ENCODE measurements around the gene ACSL1. TPM values are rescaled to one million over a fixed set of nuclear protein-coding genes. Genes with fewer than 3 reads are reported as not detected.

ACSL1 gene
- total RNA-seq, 1 donor from 2014 or later: 4.3 TPM

GRCh38 chr4:184817494-184818215, 8.1 kb downstream of the ACSL1 start:
- Mint-ChIP-seq H3K9me3 (ENCODE audit: unreplicated experiment) (no peaks in the 10 kb centered on the region), H3K4me1 (ENCODE audit: unreplicated experiment) (peaks cover 6% of the 10 kb centered on the region), H3K4me3 (ENCODE audit: unreplicated experiment) (no peak overlapping the region), H3K36me3 (ENCODE audit: low read depth, unreplicated experiment) (no peaks in the 10 kb centered on the region), H3K27ac (ENCODE audit: unreplicated experiment) (no peak overlapping the region), H3K27me3 (ENCODE audit: unreplicated experiment) (peaks cover 3% of the 10 kb centered on the region)
- TF ChIP-seq CTCF (IDR thresholded peaks at IDR 0.05; ENCODE audit: unreplicated experiment): no peak
- DNase-seq (ENCODE audit: low spot score): no peak

- H3K9me3 Mint-ChIP-seq (ENCODE audit: unreplicated experiment): no peaks in the 10 kb centered on the region
- peaks cover 3% of the 10 kb centered on the region for H3K27me3 Mint-ChIP-seq (ENCODE audit: unreplicated experiment)
- no peak overlapping the region for H3K4me3 Mint-ChIP-seq (ENCODE audit: unreplicated experiment)
- DNase-seq (ENCODE audit: low spot score): no peak
- peaks cover 6% of the 10 kb centered on the region for H3K4me1 Mint-ChIP-seq (ENCODE audit: unreplicated experiment)
- no peak overlapping the region for H3K27ac Mint-ChIP-seq (ENCODE audit: unreplicated experiment)
- no peak for TF ChIP-seq CTCF (IDR thresholded peaks at IDR 0.05; ENCODE audit: unreplicated experiment)
- no peaks in the 10 kb centered on the region for H3K36me3 Mint-ChIP-seq (ENCODE audit: low read depth, unreplicated experiment)
Observed at GRCh38 chr4:184816962-184817361, 8.8 kb downstream of the ACSL1 start.

- no peak overlapping the region for H3K4me3 Mint-ChIP-seq (ENCODE audit: unreplicated experiment)
- no peak for TF ChIP-seq CTCF (IDR thresholded peaks at IDR 0.05; ENCODE audit: unreplicated experiment)
- no peak overlapping the region for H3K27ac Mint-ChIP-seq (ENCODE audit: unreplicated experiment)
- peaks cover 6% of the 10 kb centered on the region for H3K27me3 Mint-ChIP-seq (ENCODE audit: unreplicated experiment)
- no peak for DNase-seq (ENCODE audit: low spot score)
- H3K4me1 Mint-ChIP-seq (ENCODE audit: unreplicated experiment): peaks cover 6% of the 10 kb centered on the region
- H3K9me3 Mint-ChIP-seq (ENCODE audit: unreplicated experiment): no peaks in the 10 kb centered on the region
- no peaks in the 10 kb centered on the region for H3K36me3 Mint-ChIP-seq (ENCODE audit: low read depth, unreplicated experiment)
Observed at GRCh38 chr4:184815046-184815877, 10.5 kb downstream of the ACSL1 start.

- no peaks in the 10 kb centered on the region for H3K36me3 Mint-ChIP-seq (ENCODE audit: low read depth, unreplicated experiment)
- no peak for DNase-seq (ENCODE audit: low spot score)
- H3K27ac Mint-ChIP-seq (ENCODE audit: unreplicated experiment): no peak overlapping the region
- no peak for TF ChIP-seq CTCF (IDR thresholded peaks at IDR 0.05; ENCODE audit: unreplicated experiment)
- no peak overlapping the region for H3K4me3 Mint-ChIP-seq (ENCODE audit: unreplicated experiment)
- H3K27me3 Mint-ChIP-seq (ENCODE audit: unreplicated experiment): peaks cover 6% of the 10 kb centered on the region
- H3K9me3 Mint-ChIP-seq (ENCODE audit: unreplicated experiment): no peaks in the 10 kb centered on the region
- H3K4me1 Mint-ChIP-seq (ENCODE audit: unreplicated experiment): peaks cover 6% of the 10 kb centered on the region
Observed at GRCh38 chr4:184814686-184815045, 11.1 kb downstream of the ACSL1 start.

- Mint-ChIP-seq H3K9me3 (ENCODE audit: unreplicated experiment) (no peaks in the 10 kb centered on the region), H3K4me1 (ENCODE audit: unreplicated experiment) (peaks cover 6% of the 10 kb centered on the region), H3K36me3 (ENCODE audit: low read depth, unreplicated experiment) (no peaks in the 10 kb centered on the region), H3K4me3 (ENCODE audit: unreplicated experiment) (no peak overlapping the region), H3K27me3 (ENCODE audit: unreplicated experiment) (peaks cover 6% of the 10 kb centered on the region), H3K27ac (ENCODE audit: unreplicated experiment) (no peak overlapping the region)
- no peak for DNase-seq (ENCODE audit: low spot score)
- TF ChIP-seq CTCF (IDR thresholded peaks at IDR 0.05; ENCODE audit: unreplicated experiment): no peak
Observed at GRCh38 chr4:184812651-184813181, 13.1 kb downstream of the ACSL1 start.
